ENCODE data around the gene FAM107B.

The FAM107B gene

DNA sequence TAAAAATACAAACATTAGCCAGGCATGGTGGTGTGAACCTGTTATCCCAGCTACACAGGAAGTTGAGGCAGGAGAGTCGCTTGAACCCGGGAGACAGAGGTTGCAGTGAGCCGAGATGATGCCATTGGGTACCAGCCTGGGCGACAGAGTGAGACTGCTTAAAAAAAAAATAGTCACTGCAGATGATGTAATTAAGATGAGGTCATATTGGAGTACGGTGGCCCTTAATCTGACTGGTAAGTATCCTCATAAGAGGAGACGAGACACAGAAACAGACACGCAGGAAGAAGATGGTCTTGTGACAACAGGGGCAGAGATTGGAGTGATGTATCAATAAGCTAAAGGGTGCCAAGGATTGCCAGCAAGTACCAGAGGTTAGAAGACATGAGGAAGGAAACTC lies 156.0 kb downstream of the FAM107B start:
- DNase-seq: no peak

DNA sequence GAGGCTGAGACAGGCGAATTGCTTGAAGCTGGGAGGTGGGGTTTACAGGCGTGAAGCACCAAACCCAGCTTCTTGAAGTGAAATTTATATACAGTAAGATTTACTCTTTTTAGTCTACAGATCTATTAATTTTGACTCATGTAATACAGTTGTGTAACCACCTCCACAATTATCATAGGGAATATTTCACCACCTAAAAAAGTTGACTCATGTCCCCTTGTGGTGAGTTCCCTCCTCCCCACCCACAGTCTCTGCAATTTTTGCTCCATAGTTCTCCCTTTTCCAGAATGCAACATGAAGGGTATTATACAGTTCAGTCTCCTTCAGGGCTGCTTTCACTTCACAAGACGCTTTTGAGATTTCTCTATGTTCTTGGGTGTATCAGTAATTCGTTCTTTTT lies 156.8 kb downstream of the FAM107B start:
- no peak for DNase-seq

DNA sequence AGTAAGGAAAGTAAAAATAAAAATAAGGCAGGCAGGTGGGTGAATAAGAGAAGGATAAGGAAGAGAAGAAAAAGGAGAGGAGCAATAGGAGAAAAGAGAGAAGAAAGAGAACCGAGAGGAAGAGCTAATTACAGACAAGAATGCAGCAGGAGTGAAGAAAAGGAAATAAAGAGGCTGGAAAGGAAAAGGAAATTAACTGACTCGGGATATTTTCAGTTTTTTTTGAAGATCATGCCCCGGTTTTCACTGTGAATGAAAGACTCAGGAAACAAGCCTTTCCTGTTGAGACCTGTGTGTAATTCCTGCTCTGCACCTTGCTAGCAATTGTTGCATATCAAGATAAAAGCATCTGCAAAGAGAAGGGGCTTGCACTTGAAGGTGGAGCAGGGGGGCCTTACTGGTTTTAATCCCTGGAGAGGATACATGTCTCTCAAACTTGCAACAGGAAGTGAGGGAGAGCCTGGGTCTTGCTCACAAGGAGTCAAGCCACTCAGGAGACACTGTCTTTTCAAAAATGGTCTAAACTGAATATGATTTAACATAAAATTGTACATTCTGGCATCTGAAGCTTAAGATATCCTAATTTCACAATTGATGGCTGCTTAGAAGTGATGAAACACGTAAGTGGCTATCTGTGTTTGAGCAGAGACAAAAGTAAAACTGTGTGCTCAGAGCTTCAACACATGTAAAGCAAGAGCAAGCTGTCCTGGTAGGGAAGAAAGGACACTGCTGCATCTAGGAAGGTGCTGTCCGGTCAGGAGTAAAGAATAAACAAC lies 157.6 kb downstream of the FAM107B start:
- DNase-seq: no peak

DNA sequence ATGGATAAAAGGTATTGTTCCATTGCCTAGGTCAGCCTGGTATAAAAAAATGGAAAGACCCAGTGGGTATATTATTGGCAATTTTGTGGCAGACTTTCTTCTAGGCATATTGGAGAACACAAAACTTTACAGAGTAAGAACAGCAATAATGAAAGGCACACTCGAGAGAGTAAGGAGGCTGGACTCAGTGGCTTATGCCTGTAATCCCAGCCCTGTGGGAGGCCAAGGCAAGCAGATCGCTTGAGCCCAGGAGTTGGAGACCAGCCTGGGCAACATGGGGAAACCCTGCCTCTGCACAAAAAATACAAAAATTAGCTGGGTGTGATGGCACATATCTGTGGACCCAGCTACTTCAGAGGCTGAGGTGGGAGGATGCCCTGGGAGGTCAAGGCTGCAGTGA lies 158.2 kb downstream of the FAM107B start:
- DNase-seq: no peak

DNA sequence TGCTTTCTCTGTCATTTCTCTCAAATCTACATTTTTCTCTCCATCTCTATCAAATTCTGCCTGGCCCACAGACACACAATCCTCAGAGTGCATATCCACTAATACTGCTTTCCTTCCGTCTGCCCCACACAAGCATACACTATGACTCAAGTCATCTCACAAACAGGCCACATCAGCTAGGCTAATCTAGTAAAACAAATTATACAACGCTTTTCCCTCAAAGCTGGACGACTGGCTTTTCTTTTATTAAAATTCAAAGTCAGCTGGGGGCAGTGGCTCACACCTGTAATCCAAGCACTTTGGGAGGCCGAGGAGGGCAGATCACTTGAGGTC lies 161.1 kb downstream of the FAM107B start:
- no peak for DNase-seq

DNA sequence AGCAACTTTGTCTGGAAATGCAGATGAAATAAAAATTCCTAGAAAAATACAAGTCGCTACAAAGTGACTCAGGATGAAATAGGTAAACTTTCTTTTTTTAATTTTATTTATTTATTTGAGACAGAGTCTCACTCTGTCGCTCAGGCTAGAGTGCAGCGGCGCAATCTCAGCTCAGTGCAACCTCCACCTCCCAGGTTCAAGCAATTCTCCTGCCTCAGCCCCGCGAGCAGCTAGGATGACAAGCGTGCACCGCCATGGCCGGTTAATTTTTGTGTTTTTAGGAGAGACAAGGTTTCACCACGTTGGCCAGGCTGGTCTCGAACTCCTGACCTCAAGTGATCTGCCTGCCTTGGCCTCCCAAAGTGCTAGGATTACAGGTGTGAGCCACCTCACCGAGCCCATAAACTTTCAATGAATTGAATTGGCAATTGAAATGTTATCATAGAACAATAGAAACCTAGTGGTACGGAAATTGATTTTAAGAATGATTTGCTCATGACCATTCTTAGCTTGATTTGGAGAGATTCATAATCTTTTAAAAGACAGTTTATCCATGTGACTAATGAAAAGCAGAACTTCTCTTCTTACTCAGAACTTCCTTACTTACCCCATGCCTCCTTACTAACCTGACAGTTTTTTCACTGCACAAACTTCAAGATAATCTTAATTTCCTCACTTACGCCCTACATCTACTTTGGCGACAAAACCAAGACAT lies 161.7 kb downstream of the FAM107B start:
- no peak for DNase-seq

DNA sequence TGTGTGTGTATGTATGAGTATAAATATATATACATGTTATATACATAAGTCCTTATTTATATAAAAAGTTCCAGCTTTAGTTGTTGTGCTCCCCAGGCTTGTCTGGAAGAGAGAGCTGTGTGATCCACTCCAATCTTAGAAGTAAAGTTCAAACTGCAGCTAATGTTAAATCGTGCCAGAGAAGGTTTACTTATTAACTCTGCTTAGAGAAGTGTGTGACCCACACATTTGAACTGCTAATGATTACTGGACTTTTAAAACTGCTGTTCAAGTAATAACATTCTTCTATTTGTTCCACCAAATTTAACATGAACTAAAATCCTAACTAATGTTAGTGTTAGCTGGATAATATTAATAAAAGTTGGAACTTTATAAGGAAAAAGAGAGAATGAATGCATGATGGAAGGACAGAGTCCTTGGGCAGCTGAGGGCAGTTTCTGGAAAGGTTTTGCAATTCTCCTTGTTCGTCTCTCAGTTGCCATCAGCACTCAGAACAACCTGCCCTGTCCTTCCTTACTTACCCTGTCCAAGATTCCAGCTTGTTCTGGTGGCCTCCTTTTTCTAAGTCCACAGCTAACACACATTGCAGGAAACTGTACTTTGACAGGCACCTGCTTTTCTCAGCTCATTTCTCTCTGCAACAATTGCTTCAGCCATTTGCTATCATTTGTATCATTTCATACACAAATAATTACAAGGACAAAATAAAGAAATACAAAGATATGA lies 162.6 kb downstream of the FAM107B start:
- no peak for DNase-seq

DNA sequence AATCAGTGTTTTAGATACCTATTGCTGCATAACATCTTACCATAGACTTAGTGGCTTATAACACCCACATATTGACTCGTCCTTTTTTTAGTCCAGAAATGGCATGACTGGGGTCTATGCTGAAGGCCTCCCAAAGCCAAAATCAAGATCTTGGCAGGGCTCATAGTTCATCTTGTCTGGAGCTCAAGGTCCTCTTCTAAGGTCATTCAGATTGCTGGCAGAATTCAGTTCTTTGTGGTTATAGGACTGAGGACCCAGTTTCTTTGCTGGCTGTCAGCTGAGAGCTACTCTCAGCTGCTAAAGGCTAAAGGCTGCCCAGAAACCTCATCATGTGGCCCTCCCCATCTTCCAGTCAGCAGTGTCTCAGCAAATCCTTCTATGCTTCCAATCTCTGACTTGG lies 165.5 kb downstream of the FAM107B start:
- no peak for DNase-seq

DNA sequence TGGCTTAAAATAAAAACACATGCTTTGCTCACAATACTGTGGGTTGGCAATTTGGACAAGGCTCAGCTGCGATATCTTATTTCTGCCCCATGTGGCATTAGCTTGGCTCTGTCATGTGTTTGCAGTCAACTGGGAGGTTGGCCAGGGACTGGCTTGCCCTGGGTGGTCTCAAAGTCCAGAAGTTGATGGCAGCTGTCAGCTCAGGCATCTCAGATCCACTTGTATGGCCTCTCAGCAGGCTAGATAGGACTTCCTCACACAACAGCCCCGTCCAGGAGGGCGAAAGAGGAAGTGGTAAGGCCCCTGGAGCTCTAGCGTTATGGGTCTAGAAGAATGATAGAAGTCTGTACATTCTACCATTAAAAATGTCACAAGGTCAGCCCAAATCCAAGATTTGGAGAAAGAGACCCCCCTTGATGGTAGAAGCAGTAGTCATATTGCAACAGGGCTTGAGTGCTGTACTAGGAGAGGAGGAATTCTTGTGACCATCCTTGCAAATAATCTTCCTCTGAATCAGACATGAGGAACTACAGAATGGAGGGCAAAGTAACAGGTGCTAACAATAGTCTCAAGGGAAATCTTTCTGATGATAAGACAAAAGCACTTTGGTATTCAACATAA lies 166.2 kb downstream of the FAM107B start:
- no peak for DNase-seq

DNA sequence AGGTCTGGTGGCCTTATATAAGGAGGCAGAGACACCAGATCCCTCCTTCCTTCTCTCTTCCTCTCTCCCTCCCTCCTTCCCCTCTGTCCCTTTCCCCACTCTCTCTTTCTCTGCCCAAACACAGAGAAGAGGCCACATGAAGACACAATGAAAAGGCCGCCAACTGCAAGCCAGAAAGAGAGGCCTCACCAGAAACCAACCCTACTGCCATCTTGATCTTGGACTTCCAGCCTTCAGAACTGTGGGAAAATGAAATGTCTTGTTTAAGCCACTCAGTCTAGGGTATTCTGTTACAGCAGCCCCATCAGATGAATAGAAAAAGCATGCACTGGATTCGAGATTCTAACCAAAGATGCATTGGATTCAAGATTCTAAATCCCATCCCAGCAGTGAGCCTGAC lies 168.1 kb downstream of the FAM107B start:
- DNase-seq: no peak

DNA sequence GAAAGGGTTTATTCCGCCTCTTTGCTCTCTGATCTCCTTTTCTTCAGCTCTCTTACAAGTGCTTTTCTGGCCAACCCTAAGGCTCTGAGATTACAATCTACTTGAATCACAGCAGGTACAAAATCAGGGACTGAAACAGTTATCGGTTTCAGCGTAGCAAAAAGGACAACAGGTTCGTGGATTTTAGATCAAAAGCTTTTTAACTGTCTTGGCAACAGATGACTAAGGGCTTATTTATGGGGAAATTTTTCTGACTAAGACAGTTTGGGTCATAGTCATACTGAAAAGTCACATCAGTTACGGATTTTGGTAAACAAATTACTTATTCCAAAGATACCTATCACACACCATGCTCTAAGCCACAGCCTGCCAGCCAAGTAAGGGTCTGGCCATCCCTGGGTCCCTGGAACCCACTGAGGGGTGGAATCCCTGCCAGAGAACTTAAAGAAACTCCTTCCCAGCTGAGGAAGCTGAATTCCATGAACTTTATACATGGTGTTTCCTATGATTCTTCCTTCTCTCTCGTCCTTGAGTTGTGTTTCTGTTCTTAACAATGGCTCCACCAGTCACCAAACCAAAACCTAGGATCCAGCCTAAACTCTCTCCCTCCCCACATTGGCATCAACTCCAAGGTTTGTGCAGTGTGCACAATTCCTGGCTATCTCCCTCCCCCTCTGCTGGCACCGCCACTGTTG lies 169.3 kb downstream of the FAM107B start:
- DNase-seq: no peak

DNA sequence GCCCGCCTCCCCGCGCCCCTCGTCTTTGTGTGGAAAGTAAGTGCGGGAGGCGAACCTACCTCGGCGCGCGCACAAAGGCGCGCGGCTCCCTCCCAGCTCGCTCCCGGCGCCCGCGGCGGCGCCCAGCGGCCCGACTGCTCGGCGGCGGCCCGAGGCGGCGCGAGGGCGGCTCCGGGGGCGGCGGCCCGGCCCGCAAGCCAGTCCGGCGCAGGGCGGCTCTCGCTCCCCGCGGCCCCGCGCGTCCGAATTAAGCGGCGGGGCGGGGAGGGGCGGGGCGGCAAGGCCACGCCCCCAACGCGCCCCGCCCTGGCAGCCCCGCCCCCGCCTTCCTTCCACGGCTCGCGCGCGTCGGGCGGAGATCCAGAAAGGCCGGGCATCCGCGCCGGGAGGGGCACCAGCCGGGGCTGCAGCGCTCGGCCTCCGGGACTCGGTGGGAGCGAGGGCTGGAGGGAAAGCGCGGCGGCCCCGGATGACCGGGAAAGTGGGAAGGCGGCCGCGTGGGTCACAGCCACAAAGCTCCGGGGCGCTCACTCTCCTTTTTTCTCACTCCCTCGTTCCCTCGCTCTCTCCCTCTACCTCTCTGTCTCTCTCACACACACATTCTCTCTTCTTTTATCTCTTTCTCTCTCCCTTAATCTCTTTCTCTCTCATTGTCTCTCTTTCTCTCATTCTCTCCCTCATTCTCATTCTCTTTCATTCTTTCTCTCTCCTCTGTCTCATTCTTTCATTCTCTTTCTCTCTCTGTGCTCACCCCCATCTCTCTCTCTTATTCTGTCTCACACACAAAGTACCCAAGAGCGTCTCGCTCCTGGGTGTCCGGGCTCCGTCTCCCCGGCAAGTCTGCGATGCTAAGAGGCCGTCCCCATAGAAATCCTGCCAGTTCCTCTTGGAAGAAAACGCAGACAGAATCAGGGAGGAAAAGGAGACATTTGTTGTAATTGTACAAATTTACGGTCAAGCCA lies 170.2 kb downstream of the FAM107B start:
- peak; percentile 92 for DNase-seq

DNA sequence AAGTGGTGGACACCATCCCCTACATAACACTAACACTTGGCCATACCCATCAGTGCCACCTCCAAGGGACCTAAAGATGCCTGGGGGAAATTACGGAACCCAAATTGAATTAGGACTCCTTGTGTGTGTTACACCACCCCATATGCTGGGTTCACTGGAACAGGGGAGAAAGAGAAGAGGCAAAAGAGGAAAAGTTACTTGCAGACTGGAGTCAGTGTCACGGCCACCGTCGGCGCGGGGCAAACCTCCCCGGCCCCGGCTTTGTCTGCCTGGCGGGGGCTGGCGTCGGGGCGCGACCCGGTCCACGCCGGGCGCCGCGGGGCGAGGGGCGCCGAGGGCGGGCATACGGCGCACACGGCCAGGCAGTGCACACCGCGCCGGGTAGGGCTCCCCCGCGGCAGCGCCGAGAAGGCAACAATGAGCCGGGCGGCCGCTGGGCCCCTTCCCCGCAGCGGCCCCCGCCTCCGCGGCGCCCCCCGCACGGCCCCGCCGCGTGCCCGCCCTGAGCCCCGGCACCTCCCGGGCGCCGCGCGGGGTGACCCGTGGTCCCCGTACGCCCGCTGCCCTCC lies 171.1 kb downstream of the FAM107B start:
- DNase-seq: peak; percentile 61

DNA sequence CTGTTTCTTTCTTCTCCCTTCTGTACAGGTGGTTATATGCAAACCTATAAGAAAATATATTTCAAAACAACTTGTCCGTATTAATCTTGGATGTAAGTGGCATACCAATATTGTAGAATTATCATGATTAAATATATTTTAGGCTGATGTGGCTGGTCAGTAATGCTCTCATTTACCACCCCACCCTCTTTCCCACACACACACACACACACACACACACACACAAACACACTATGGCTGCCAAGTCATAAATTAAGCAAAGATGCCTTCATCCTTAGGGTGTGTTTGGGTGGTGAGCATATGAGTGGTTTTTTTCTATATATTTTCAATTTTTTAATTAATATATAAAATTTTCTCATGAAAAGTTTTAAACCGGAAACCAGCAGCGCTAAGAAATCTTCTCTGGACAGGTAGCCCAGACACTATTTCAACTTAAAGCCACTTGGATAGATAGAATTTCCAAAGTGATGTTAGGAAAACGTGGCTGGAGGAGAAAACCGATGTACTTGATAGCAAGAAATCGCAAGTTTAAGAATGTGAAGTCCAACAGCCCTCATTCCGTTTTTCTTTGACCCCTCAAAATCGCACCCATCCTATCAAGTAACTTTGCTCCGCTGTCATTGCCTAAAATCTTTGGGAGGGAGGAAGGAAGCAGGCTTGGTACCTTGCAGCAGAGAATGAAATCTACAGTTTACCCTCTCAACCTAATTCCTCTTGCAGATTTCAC lies 171.7 kb downstream of the FAM107B start:
- no peak for DNase-seq

DNA sequence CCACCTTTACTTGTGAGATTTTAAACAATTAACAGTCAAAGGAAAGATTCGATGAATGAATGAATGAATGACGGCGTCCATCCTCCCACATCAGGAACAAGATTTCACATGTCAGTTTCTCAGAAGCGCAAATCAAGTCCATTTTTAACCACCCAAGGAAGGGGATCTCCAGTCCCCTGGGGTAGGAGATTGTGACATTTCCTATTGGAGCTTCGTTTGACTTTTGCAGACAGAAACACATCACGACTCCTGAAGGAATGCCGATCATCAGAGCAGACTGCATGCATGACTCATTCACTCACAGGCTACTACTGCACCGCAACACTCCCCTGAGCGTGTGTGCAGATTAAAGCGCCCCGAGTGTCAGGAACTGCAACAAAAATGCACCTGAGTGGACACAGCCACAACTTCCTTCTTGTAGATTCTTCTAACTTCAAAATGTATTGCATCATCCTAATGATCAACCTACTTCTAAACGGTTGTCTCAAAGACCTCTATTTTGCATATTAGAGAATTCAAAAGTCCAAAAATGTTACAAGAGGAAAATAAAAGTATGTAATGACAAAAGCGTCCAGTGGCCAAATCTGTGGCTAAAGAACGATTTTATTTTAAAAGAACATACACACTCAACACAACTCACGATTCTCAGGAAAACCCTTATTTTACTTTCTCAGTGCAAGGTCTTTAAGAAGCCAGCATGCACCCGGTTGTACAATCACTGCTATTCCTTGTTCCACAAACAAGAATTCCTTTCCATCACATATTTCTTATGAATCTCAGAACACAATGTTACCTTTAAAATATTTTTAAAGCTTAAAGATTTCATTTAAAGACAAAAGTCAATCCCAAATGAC lies 172.6 kb downstream of the FAM107B start:
- DNase-seq: no peak

DNA sequence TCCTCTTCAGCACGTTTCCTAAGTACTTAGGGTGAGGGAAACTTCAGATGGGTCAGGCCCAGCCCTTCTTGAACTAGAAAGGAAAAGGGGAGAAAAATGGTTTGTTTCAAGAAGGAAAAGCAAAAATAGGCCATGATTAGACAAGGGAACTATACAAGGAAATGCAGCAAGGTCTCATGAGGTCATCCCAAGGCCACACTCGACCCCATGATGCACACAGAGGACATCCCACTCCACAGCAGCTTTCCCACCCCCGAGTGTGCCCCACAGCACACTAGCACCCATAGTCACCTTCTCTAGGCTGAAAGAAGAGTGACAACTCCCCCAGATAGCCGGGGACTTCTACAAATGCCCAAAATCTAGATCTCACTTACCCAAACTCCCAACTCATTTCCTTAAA lies 173.4 kb downstream of the FAM107B start:
- DNase-seq: no peak

DNA sequence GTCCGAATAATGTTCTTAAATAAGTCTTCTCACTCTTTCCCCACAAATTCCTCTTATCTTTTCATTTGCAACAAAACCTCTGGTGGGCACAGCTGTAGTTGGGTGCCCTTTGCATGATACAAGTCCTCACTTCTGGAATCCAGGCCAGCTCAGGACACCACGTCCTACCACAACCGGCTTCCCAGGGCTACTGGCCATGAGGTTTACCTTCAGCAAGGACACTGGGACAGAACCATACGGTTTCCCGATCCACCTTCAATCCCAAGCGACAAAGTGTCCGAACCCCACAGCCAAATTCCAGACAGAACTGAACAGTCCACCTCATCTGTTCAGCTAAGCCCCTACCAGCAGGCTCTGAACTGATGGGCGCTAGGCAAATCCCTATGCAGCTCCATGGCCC lies 174.6 kb downstream of the FAM107B start:
- DNase-seq: no peak

DNA sequence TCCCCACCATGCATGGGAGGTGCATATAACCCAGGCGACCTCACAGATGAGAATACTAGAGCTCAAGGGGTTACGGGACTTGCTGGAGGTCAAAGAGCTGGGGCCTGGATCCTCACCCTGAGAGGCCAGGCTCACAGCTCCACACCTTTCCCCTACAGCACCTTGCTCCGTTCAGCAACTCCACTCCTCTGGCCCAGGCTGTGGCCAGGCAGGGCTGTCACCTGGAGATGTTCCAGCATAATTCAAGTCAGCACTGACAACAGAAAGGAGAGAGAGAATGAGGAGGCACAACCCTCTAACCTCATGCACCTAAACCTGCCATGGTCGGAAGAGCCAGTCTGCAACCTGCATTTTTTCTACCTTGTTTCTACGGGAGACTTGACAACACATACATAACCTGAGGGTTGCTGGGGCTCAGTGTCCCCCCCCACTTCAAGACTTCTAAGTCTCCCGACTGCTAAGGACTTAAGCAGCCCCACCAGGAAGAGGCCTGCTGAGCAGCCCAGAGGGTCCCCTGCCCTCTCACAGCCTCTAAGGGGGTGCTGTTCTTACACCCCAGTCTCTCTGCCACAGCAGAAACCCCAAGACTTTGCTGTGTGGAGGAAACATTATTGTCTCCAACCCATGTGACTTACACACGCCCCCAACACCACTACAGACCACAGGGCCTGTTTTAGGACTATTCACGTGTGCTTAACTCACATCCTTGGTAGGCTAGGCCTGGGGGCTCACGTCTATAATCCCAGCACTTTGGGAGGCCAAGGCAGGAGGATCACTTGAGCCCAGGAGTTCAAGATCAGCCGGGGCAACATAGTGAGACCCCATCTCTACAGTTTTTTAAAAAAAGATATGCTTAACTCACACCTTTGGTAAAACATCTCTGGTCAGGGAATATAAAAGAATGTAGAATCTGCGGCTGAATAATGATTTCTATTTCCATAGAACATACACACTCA lies 175.6 kb downstream of the FAM107B start:
- DNase-seq: no peak

Measured in NCI-H146 (cell line).